Panc1 (cell line): Measurements from ENCODE around the gene ATG4D.

ENCODE experiments used
- POLR2AphosphoS5 ChIP-seq: IDR thresholded peaks from 2 replicates; pipeline ENCODE4 v1.6.1; 2012; ENCODE audit warnings: mild to moderate bottlenecking, low read depth, low read length, moderate library complexity
- SIN3A ChIP-seq: IDR thresholded peaks from 2 replicates; pipeline ENCODE4 v1.6.1; 2012; ENCODE audit warnings: low read depth, mild to moderate bottlenecking, low read length, moderate library complexity, borderline replicate concordance; ENCODE audit not compliant: insufficient read depth
- TF ChIP-seq, protein P1 (sequence below): fragments of 450-650 bp; IDR thresholded peaks from 2 replicates; pipeline ENCODE4 v1.5.1; 2017; ENCODE audit warnings: mild to moderate bottlenecking
- TF ChIP-seq, protein P2 (sequence below), 2 experiments: IDR thresholded peaks; 2 replicates each; pipeline ENCODE4 v1.6.1; 2011 to 2012; ENCODE audit warnings: low read depth in 2 of 2, control low read depth in 1 of 2, low read length in 1 of 2, mild to moderate bottlenecking in 1 of 2, moderate library complexity in 1 of 2; ENCODE audit not compliant: insufficient read depth in 1 of 2

DNA sequence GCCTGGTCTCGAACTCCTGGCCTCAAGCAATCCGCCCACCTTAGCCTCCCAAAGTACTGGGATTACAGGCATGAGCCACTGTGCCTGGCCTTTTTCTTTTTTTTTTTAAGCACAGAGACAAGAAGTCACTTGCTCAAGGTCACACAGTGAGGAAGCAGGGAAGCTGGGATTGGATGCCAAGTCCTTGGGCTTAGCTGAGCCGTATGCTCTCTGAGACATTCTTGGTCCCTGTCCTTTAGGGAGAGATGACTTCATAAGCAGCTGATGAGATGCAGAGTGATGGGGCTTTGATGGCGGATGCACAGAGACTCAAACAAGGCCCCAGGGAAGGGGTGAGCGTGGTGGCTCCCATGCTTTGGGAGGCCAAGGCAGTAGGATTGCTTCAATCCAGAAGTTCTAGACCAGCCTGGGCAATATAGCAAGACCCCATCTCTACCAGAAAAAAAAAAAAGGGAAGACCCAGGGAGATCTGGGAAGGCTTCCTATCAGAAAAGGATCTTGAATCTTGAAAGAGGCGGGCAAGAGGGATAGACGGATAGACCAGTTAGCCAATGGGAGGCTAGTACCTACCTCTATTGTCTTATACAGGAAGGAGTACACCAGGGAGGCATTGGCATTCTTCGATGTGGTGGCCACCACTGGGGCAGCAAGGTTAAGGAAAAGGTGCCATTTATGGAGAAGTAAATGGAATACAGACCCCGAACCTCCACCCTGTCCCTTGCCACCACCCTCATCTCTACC, 39.5 kb downstream of the ATG4D start:
- TF ChIP-seq, protein P1, sequence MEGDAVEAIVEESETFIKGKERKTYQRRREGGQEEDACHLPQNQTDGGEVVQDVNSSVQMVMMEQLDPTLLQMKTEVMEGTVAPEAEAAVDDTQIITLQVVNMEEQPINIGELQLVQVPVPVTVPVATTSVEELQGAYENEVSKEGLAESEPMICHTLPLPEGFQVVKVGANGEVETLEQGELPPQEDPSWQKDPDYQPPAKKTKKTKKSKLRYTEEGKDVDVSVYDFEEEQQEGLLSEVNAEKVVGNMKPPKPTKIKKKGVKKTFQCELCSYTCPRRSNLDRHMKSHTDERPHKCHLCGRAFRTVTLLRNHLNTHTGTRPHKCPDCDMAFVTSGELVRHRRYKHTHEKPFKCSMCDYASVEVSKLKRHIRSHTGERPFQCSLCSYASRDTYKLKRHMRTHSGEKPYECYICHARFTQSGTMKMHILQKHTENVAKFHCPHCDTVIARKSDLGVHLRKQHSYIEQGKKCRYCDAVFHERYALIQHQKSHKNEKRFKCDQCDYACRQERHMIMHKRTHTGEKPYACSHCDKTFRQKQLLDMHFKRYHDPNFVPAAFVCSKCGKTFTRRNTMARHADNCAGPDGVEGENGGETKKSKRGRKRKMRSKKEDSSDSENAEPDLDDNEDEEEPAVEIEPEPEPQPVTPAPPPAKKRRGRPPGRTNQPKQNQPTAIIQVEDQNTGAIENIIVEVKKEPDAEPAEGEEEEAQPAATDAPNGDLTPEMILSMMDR, result no peak
- TF ChIP-seq POLR2AphosphoS5 (no peak), SIN3A (no peak)
- TF ChIP-seq, protein P2, sequence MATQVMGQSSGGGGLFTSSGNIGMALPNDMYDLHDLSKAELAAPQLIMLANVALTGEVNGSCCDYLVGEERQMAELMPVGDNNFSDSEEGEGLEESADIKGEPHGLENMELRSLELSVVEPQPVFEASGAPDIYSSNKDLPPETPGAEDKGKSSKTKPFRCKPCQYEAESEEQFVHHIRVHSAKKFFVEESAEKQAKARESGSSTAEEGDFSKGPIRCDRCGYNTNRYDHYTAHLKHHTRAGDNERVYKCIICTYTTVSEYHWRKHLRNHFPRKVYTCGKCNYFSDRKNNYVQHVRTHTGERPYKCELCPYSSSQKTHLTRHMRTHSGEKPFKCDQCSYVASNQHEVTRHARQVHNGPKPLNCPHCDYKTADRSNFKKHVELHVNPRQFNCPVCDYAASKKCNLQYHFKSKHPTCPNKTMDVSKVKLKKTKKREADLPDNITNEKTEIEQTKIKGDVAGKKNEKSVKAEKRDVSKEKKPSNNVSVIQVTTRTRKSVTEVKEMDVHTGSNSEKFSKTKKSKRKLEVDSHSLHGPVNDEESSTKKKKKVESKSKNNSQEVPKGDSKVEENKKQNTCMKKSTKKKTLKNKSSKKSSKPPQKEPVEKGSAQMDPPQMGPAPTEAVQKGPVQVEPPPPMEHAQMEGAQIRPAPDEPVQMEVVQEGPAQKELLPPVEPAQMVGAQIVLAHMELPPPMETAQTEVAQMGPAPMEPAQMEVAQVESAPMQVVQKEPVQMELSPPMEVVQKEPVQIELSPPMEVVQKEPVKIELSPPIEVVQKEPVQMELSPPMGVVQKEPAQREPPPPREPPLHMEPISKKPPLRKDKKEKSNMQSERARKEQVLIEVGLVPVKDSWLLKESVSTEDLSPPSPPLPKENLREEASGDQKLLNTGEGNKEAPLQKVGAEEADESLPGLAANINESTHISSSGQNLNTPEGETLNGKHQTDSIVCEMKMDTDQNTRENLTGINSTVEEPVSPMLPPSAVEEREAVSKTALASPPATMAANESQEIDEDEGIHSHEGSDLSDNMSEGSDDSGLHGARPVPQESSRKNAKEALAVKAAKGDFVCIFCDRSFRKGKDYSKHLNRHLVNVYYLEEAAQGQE (IDR thresholded peaks at IDR 0.05; ENCODE audit: insufficient read depth in 1 of 2, low read depth in 2 of 2, low read length in 1 of 2), result no peak
